IMR-90 (cell line): ENCODE measurements around the gene ZCCHC24. TPM values are rescaled to one million over a fixed set of nuclear protein-coding genes. Genes with fewer than 3 reads are reported as not detected.

Experiments
- CEBPB ChIP-seq: IDR thresholded peaks from 2 replicates; pipeline ENCODE4 v1.6.1; 2012; ENCODE audit warnings: low read depth, low read length, improper control_type of control experiment
- polyA plus RNA-seq, 3 experiments: library from polyadenylated mRNA; depleted of rRNA; stranded (reverse); fragments of >200 nt; gene quantifications; 2 replicates each; pipeline ENCODE4 v1.2.3, GENCODE V29; 2012; ENCODE audit warnings: low replicate concordance in 1 of 3
- total RNA-seq: library from RNA; depleted of rRNA; stranded (reverse); fragments of >200 nt; gene quantifications from 2 replicates; pipeline ENCODE4 v1.2.3, GENCODE V29; 2012
- TF ChIP-seq, protein P1 (sequence below): conservative IDR thresholded peaks from 2 replicates; pipeline ENCODE4 v1.5.1; 2012; ENCODE audit warnings: mild to moderate bottlenecking, low read depth, low read length, improper control_type of control experiment

The ZCCHC24 gene
- total and polyA plus RNA-seq, 2 of the 4 experiments (the other 2 are of a cell fraction) = 15.1 to 25.9 TPM

DNA sequence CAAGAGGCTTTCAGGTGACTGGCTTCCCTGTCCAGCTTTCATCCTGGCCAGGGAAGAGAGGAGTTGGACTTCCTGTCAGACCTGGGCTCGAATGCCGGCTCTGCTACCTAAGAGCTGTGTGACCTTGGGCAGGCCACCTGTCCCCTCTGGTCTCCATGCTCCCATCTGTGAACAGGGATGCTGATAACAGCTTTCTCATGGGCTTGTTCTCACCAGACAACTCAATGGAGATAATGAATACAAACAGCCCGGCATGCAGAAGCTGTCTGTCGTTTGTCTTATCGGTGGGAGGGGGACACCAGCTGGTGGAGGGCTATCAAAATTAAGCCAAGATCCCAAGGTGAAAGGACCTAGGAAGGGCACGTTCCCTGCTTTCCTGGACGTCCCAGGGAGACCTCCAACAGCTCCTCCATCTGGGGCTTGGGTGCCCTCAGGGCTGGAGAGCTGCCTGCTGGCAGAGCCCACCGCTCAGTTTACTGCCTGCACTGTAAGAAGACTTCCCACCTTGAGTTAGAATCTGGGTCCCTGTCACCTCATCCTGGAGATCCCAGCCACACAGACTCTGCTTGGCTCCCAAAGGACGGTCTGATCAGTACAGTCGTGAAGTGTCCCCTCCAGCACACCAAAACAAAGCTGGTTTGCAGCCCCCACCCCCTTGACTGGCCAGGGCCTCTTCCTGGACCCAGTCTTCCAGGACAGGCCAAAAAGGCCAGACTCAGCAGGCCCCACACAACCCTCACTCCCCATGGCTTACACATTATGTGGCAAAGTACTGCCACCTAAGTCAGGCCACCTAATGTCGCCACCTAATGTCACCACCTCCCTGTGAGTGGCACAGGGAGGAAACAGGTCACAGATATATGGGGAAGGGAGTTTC is 57.2 kb downstream of the ZCCHC24 start (continued):
- TF ChIP-seq, protein P1, sequence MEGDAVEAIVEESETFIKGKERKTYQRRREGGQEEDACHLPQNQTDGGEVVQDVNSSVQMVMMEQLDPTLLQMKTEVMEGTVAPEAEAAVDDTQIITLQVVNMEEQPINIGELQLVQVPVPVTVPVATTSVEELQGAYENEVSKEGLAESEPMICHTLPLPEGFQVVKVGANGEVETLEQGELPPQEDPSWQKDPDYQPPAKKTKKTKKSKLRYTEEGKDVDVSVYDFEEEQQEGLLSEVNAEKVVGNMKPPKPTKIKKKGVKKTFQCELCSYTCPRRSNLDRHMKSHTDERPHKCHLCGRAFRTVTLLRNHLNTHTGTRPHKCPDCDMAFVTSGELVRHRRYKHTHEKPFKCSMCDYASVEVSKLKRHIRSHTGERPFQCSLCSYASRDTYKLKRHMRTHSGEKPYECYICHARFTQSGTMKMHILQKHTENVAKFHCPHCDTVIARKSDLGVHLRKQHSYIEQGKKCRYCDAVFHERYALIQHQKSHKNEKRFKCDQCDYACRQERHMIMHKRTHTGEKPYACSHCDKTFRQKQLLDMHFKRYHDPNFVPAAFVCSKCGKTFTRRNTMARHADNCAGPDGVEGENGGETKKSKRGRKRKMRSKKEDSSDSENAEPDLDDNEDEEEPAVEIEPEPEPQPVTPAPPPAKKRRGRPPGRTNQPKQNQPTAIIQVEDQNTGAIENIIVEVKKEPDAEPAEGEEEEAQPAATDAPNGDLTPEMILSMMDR = no peak
- no peak for TF ChIP-seq CEBPB
